Trophoblast cell (in vitro differentiated cells and primary cell): ENCODE measurements around the gene FRMD8.

Source experiments
- DNase-seq, 2 donors: peaks; one replicate each; pipeline ENCODE4 v3.0.0-alpha.2; 2016
- H2AFZ ChIP-seq: 2 replicates; pipeline ENCODE4 v1.6.1; 2013; ENCODE audit warnings: low read length, moderate library complexity, mild to moderate bottlenecking; ENCODE audit not compliant: insufficient read depth, poor library complexity
- H2AK5ac ChIP-seq: 2 replicates; pipeline ENCODE4 v1.6.1; 2013; ENCODE audit warnings: mild to moderate bottlenecking, low read length
- H2BK120ac ChIP-seq: 2 replicates; pipeline ENCODE4 v1.6.1; 2013; ENCODE audit warnings: low read length, mild to moderate bottlenecking, moderate library complexity; ENCODE audit not compliant: insufficient read depth, poor library complexity
- H2BK12ac ChIP-seq: 2 replicates; pipeline ENCODE4 v1.6.1; 2013; ENCODE audit warnings: mild to moderate bottlenecking, low read length, moderate library complexity
- H2BK5ac ChIP-seq: 2 replicates; pipeline ENCODE4 v1.6.1; 2013; ENCODE audit warnings: low read length, low read depth, moderate library complexity, mild to moderate bottlenecking; ENCODE audit not compliant: poor library complexity
- H3K14ac ChIP-seq: 2 replicates; pipeline ENCODE4 v1.6.1; 2013; ENCODE audit warnings: mild to moderate bottlenecking, low read length
- H3K18ac ChIP-seq: 2 replicates; pipeline ENCODE4 v1.6.1; 2013; ENCODE audit warnings: mild to moderate bottlenecking, low read length
- H3K23ac ChIP-seq: 2 replicates; pipeline ENCODE4 v1.6.1; 2013; ENCODE audit warnings: low read length
- H3K27ac ChIP-seq: 2 replicates; pipeline ENCODE4 v1.5.1; 2013; ENCODE audit warnings: low read depth, mild to moderate bottlenecking, inconsistent platforms, low read length, moderate library complexity
- H3K27me3 ChIP-seq: 2 replicates; pipeline ENCODE4 v1.6.1; 2013; ENCODE audit warnings: inconsistent platforms, mild to moderate bottlenecking, low read length, moderate library complexity; ENCODE audit not compliant: insufficient read depth
- H3K36me3 ChIP-seq, 2 experiments: 1 replicate in 1 of 2; 2 replicates in 1 of 2; pipeline ENCODE4 v1.6.1; 2013; ENCODE audit warnings: low read length in 2 of 2, mild to moderate bottlenecking in 2 of 2, moderate library complexity in 1 of 2; ENCODE audit not compliant: insufficient read depth in 2 of 2, control insufficient read depth in 1 of 2
- H3K4ac ChIP-seq: 2 replicates; pipeline ENCODE4 v1.6.1; 2013; ENCODE audit warnings: low read depth, mild to moderate bottlenecking, low read length, moderate library complexity
- H3K4me1 ChIP-seq, 2 experiments: 1 replicate in 1 of 2; 2 replicates in 1 of 2; pipeline ENCODE4 v1.6.1; 2013; ENCODE audit warnings: low read length in 2 of 2, mild to moderate bottlenecking in 2 of 2, moderate library complexity in 1 of 2; ENCODE audit not compliant: insufficient read depth in 2 of 2, control insufficient read depth in 1 of 2
- H3K4me2 ChIP-seq: 2 replicates; pipeline ENCODE4 v1.6.1; 2013; ENCODE audit warnings: inconsistent platforms, mild to moderate bottlenecking, low read length, moderate library complexity
- H3K4me3 ChIP-seq: 2 replicates; pipeline ENCODE4 v1.5.1; 2013; ENCODE audit warnings: mild to moderate bottlenecking, low read depth, low read length, inconsistent platforms
- H3K79me1 ChIP-seq: one replicate; pipeline ENCODE4 v1.6.1; 2013; ENCODE audit warnings: low read length
- H3K79me2 ChIP-seq: 2 replicates; pipeline ENCODE4 v1.6.1; 2013; ENCODE audit warnings: low read length, mild to moderate bottlenecking; ENCODE audit not compliant: control insufficient read depth, insufficient read depth, poor library complexity
- H3K9ac ChIP-seq: 2 replicates; pipeline ENCODE4 v1.6.1; 2013; ENCODE audit warnings: mild to moderate bottlenecking, low read length
- H3K9me3 ChIP-seq: 2 replicates; pipeline ENCODE4 v1.6.1; 2013; ENCODE audit warnings: low read depth, mild to moderate bottlenecking, control low read depth, inconsistent platforms, low read length; ENCODE audit not compliant: insufficient read depth
- H4K12ac ChIP-seq: 2 replicates; pipeline ENCODE4 v1.6.1; 2013; ENCODE audit warnings: low read depth, mild to moderate bottlenecking, low read length, moderate library complexity
- H4K8ac ChIP-seq: 2 replicates; pipeline ENCODE4 v1.6.1; 2013; ENCODE audit warnings: low read depth, mild to moderate bottlenecking, low read length, moderate library complexity
- H4K91ac ChIP-seq: one replicate; pipeline ENCODE4 v1.6.1; 2013; ENCODE audit warnings: low read depth, mild to moderate bottlenecking, low read length, moderate library complexity
- WGBS: extraction: QIAGEN DNeasy Blood & Tissue Kit; methylation state at CpG from one replicate; pipeline ENCODE4 v1.1.7; 2013; ENCODE audit warnings: missing lambda C conversion rate; ENCODE audit not compliant: insufficient read length, insufficient coverage; ENCODE audit errors: extremely low coverage; 5-methylcytosine and 5-hydroxymethylcytosine counted together

FRMD8 gene

DNA sequence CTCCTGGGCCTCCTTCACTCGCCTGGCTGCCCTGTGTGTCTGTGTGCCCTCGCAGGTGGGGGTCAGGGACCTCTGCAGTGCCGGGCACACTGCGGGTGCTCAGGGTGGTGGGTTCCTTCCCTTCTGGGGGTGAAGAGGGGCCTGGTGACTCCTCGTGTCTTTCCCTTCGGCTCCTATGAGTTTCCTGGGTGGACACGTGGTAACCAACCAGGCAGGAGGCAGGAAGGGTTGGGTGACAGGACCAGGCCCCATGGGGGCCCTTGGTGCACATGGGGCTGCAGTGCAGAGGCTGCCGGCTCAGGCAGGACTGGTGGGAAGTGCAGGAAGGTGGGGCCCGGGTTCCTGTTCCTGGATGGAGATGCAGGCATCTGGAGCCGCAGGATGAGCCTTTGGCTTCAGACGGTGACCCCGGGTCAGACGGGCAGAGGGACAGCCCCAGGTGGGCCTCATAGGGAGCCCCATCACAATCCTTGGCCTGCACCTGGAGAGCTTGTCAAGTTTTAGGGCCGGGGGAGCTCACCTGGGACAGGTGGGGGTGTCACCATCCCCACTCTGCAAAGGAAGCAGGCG is 9.6 kb downstream of the FRMD8 start:
- no peak for DNase-seq

DNA sequence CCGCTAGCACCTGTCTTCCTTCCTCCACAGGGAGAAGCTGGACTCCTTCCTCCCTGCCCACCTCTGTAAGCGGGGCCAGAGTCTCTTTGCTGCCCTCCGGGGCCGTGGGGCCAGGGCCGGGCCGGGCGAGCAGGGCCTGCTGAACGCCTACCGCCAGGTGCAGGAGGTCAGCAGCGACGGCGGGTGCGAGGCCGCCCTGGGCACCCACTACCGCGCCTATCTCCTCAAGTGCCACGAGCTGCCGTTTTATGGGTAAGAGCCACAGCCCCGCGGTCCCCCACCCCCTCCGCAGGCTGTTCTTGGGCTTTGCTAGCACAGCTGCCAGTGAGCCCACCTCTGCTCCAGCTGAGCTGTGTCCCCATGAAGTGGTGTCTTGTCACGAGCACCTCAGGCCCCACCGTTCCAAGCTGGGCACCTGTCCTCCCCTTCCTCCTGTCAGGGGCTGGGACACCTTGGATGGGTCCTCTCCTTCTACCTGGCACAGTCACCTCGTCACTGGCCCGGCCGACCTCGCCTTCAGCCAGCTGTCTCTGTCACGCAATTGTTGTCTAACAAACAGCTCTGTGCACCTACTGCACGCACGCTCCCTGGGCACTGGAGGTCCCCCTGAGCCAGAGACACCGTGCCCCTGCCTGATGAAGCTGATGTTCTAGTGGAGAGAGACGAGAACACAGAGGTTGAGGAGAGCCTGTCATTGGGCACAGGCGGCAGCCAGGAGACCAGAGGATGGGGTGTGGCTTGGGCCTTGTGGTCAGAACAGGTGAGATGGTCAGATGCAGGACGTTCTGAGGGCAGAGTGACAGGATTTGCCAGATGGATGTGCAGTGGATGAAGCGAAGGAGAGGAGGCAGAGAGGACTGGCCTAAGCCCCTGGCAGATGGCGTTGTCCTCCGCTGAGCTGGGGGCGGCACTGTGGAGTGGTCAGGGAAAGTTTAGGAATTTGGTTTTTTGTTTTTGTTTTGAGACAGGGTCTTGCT is 10.6 kb downstream of the FRMD8 start:
- Histone ChIP-seq H3K9ac (no peak overlapping the region), H3K27me3 (no peaks in the 10 kb centered on the region), H2AFZ (no peak overlapping the region), H4K12ac (no peak overlapping the region), H4K8ac (no peak overlapping the region), H3K4me1 (no peaks in the 10 kb centered on the region), H3K27ac (no peak overlapping the region), H3K79me2 (no peaks in the 10 kb centered on the region), H3K4me2 (no peak overlapping the region), H3K23ac (no peak overlapping the region), H3K18ac (no peak overlapping the region), H3K36me3 (peaks cover 81 to 85% of the 10 kb centered on the region in 2 experiments), H2AK5ac (no peak overlapping the region), H2BK12ac (no peak overlapping the region), H3K14ac (no peak overlapping the region), H2BK120ac (no peak overlapping the region), H4K91ac (no peak overlapping the region), H3K4ac (no peak overlapping the region), H3K4me3 (no peak overlapping the region), H3K9me3 (no peaks in the 10 kb centered on the region), H3K79me1 (no peaks in the 10 kb centered on the region), H2BK5ac (no peak overlapping the region)
- DNase-seq = no peak
- WGBS = no CpG with 5 or more reads among the region's 38 CpGs

More for the DNA sequence above, 9.6 kb downstream of the FRMD8 start:
- no CpG with 5 or more reads among the region's 15 CpGs for WGBS
- H3K9ac ChIP-seq = no peak overlapping the region
- H2AFZ ChIP-seq = no peak overlapping the region
- no peaks in the 10 kb centered on the region for H3K79me2 ChIP-seq
- no peak overlapping the region for H2BK120ac ChIP-seq
- no peak overlapping the region for H3K4ac ChIP-seq
- no peak overlapping the region for H3K23ac ChIP-seq
- H4K8ac ChIP-seq = no peak overlapping the region
- H3K4me2 ChIP-seq = no peak overlapping the region
- no peak overlapping the region for H3K14ac ChIP-seq
- H2AK5ac ChIP-seq = no peak overlapping the region
- H4K91ac ChIP-seq = no peak overlapping the region
- H3K4me1 ChIP-seq = peaks cover 2 to 4% of the 10 kb centered on the region in 2 experiments
- H3K18ac ChIP-seq = no peak overlapping the region
- H3K36me3 ChIP-seq = peaks cover 83 to 87% of the 10 kb centered on the region in 2 experiments
- H2BK12ac ChIP-seq = no peak overlapping the region
- H2BK5ac ChIP-seq = no peak overlapping the region
- H4K12ac ChIP-seq = no peak overlapping the region
- no peaks in the 10 kb centered on the region for H3K27me3 ChIP-seq
- no peak overlapping the region for H3K27ac ChIP-seq
- H3K79me1 ChIP-seq = no peaks in the 10 kb centered on the region
- H3K9me3 ChIP-seq = no peaks in the 10 kb centered on the region
- H3K4me3 ChIP-seq = no peak overlapping the region

GRCh38 chr11:65398362-65398910 is 12.0 kb downstream of the FRMD8 start:
- Histone ChIP-seq H3K4me2 (no peak overlapping the region), H3K36me3 (peaks cover 73 to 74% of the 10 kb centered on the region in 2 experiments)

GRCh38 chr11:65399249-65399648 is 12.8 kb downstream of the FRMD8 start:
- H2AK5ac ChIP-seq = no peak overlapping the region
- H4K8ac ChIP-seq = no peak overlapping the region
- H3K4me2 ChIP-seq = no peak overlapping the region
- no peak overlapping the region for H2BK5ac ChIP-seq
- no peak overlapping the region for H3K9ac ChIP-seq
- DNase-seq = no peak
- no peak overlapping the region for H4K12ac ChIP-seq
- no peak overlapping the region for H3K23ac ChIP-seq
- H2AFZ ChIP-seq = no peak overlapping the region
- H3K27ac ChIP-seq = no peak overlapping the region
- H3K14ac ChIP-seq = no peak overlapping the region
- no CpG with 5 or more reads among the region's 13 CpGs for WGBS
- no peak overlapping the region for H4K91ac ChIP-seq
- H2BK120ac ChIP-seq = no peak overlapping the region
- H3K79me1 ChIP-seq = no peaks in the 10 kb centered on the region
- peaks cover 72 to 74% of the 10 kb centered on the region in 2 experiments for H3K36me3 ChIP-seq
- no peaks in the 10 kb centered on the region for H3K9me3 ChIP-seq
- H3K27me3 ChIP-seq = no peaks in the 10 kb centered on the region
- no peaks in the 10 kb centered on the region for H3K79me2 ChIP-seq
- H2BK12ac ChIP-seq = no peak overlapping the region
- no peak overlapping the region for H3K4me3 ChIP-seq
- H3K18ac ChIP-seq = no peak overlapping the region
- no peak overlapping the region for H3K4ac ChIP-seq
- H3K4me1 ChIP-seq = no peaks in the 10 kb centered on the region

More at GRCh38 chr11:65398362-65398910, 12.0 kb downstream of the FRMD8 start:
- DNase-seq = no peak
- Histone ChIP-seq H2BK12ac (no peak overlapping the region), H4K91ac (no peak overlapping the region), H3K9me3 (no peaks in the 10 kb centered on the region), H2AFZ (no peak overlapping the region), H4K12ac (no peak overlapping the region), H3K27ac (no peak overlapping the region), H3K4ac (no peak overlapping the region), H3K9ac (no peak overlapping the region), H3K23ac (no peak overlapping the region), H3K27me3 (no peaks in the 10 kb centered on the region), H2BK5ac (no peak overlapping the region), H3K4me3 (no peak overlapping the region), H3K14ac (no peak overlapping the region), H2AK5ac (no peak overlapping the region), H3K79me1 (no peaks in the 10 kb centered on the region), H3K18ac (no peak overlapping the region), H3K79me2 (no peaks in the 10 kb centered on the region), H4K8ac (no peak overlapping the region), H3K4me1 (no peaks in the 10 kb centered on the region), H2BK120ac (no peak overlapping the region)
- no CpG with 5 or more reads among the region's 16 CpGs for WGBS
